K562 (cell line): ENCODE data around the gene ZNF512B. TPM values are rescaled to one million over a fixed set of nuclear protein-coding genes. Genes with fewer than 3 reads are reported as not detected.

ENCODE experiments used
- AFF4 ChIP-seq: sonication (generic); formaldehyde crosslinking; IDR thresholded peaks from 2 replicates; pipeline ENCODE4 v1.8.0; 2023; ENCODE audit warnings: mild to moderate bottlenecking, missing genetic modification reagents
- CHD7 ChIP-seq: fragments of 200-600 bp; sonication (generic); IDR thresholded peaks from one replicate; pipeline ENCODE4 v1.6.1; 2012; ENCODE audit warnings: mild to moderate bottlenecking, low read depth, low read length, inconsistent platforms
- DEAF1 ChIP-seq: fragments of 450-650 bp; formaldehyde crosslinking; IDR thresholded peaks from 2 replicates; pipeline ENCODE4 v1.4.0; 2020; ENCODE audit warnings: mild to moderate bottlenecking, moderate library complexity
- HNRNPK ChIP-seq: fragments of 200-400 bp; formaldehyde crosslinking; IDR thresholded peaks from one replicate; pipeline ENCODE4 v1.6.1; 2018; ENCODE audit warnings: mild to moderate bottlenecking, low read depth, low read length; ENCODE audit not compliant: poor library complexity, severe bottlenecking
- LCOR ChIP-seq: sonication (generic); formaldehyde crosslinking; IDR thresholded peaks from 2 replicates; pipeline ENCODE4 v1.8.0; 2022; ENCODE audit warnings: mild to moderate bottlenecking, missing genetic modification reagents
- MXD1 ChIP-seq: fragments of 250-450 bp; sonication (Bioruptor Pico); IDR thresholded peaks from 2 replicates; pipeline ENCODE4 v1.8.0; 2021; ENCODE audit warnings: borderline replicate concordance, mild to moderate bottlenecking, moderate library complexity; ENCODE audit not compliant: poor library complexity, severe bottlenecking
- RB1 ChIP-seq: fragments of 450-650 bp; IDR thresholded peaks from 2 replicates; pipeline ENCODE4 v1.6.1; 2017; ENCODE audit warnings: low read depth, mild to moderate bottlenecking
- RBFOX2 ChIP-seq: fragments of 200-400 bp; formaldehyde crosslinking; IDR thresholded peaks from 2 replicates; pipeline ENCODE4 v1.6.1; 2017; ENCODE audit warnings: low read depth, mild to moderate bottlenecking, low read length, moderate library complexity
- ZKSCAN1 ChIP-seq: fragments of 150-350 bp; IDR thresholded peaks from 2 replicates; pipeline ENCODE4 v1.6.1; 2016; ENCODE audit warnings: low read depth, low read length
- polyA plus RNA-seq, 8 experiments: library from polyadenylated mRNA; depleted of rRNA in 4 of 8; stranded (reverse) in 5 of 8; unstranded in 3 of 8; fragments of >200 nt; fragmentation: Nextera tagmentation in 2 of 8; fragmentation: Illumina TruSeq in 1 of 8; extraction: Ambion mirVana in 2 of 8; extraction: Trizol in 1 of 8; gene quantifications; 2 replicates each; pipeline versions ENCODE4 v1.2.1 to v1.2.3, GENCODE V29; 2011 to 2014; ENCODE audit warnings: inconsistent platforms in 1 of 8, missing spikeins in 1 of 8
- total RNA-seq, 7 experiments: library from RNA; depleted of rRNA in 6 of 7; stranded (reverse); fragments of >200 nt in 6 of 7; fragmentation: Illumina TruSeq in 2 of 7; extraction: Trizol in 2 of 7; gene quantifications; 2 replicates each; pipeline versions ENCODE4 v1.2.1 to v1.2.3, GENCODE V29; 2011 to 2021; ENCODE audit warnings: low replicate concordance in 1 of 7

ZNF512B gene
- total and polyA plus RNA-seq, 9 of the 15 experiments (the other 6 are each of a cell fraction or from before 2014, with no cell fraction given): 0.01 to 27.8 (median 8.2) TPM

- TF ChIP-seq RBFOX2: peak; percentile 61
- TF ChIP-seq HNRNPK: no peak
- TF ChIP-seq AFF4 (CRISPR knock-in tag): no peak; the same call in 1 of the 2 replicates
- TF ChIP-seq MXD1: no peak
- TF ChIP-seq RB1: peak; percentile 11; the same call in 1 of the 2 replicates
- TF ChIP-seq CHD7: no peak
- TF ChIP-seq DEAF1 (CRISPR knock-in tag): no peak
- TF ChIP-seq ZKSCAN1: no peak
- TF ChIP-seq LCOR: peak; percentile 55; the same call in 1 of the 2 replicates
Measured at GRCh38 chr20:63957004-63957689, 12.6 kb downstream of the ZNF512B start (continued).
